Stimulated activated CD4-positive, alpha-beta T cell treated with anti-CD3 and anti-CD28 coated beads, Interleukin-1b, Interleukin-23, amount 100 ng/mL, for 24 hours (primary cell): ENCODE data around the gene GP9.
"Not testable (repeated sequence)": the region's sequence is repeated elsewhere in the genome, so short reads cannot be mapped to it uniquely, and the experiment has no call there.

Experiments
- DNase-seq, 4 experiments: peaks; one replicate each; pipeline ENCODE4 v3.0.0-alpha.2; 2020; ENCODE audit warnings: low read depth in 4 of 4, low spot score in 1 of 4

GP9 gene

DNA sequence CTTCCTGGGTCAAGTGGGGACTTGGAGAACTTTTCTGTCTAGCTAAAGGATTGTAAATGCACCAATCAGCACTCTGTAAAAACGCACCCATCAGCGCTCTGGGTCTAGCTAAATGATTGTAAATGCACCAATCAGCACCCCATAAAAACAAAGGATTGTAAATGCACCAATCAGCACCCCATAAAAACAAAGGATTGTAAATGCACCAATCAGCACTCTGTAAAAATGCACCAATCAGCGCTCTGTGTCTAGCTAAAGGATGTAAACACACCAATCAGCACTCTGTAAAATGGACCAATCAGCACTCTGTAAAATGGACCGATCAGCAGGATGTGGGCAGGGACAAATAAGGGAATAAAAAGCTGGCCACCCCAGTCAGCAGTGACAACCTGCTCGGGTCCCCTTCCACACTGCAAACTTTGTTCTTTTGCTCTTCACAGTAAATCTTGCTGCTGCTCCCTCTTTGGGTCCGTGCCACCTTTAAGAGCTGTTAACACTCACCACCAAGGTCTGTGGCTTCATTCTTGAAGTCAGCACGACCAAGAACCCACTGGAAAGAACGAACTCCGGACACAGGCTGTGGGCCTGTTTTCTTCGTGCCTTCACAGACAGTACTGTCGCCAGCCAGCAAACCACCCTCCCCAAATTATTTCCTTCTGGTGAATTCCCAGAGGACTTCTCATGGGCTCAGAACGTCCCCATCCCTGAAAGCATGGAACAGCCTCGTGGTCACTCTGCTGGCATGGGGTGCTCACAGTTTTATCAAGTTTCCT, 8.9 kb downstream of the GP9 start:
- DNase-seq, result not testable (repeated sequence)

DNA sequence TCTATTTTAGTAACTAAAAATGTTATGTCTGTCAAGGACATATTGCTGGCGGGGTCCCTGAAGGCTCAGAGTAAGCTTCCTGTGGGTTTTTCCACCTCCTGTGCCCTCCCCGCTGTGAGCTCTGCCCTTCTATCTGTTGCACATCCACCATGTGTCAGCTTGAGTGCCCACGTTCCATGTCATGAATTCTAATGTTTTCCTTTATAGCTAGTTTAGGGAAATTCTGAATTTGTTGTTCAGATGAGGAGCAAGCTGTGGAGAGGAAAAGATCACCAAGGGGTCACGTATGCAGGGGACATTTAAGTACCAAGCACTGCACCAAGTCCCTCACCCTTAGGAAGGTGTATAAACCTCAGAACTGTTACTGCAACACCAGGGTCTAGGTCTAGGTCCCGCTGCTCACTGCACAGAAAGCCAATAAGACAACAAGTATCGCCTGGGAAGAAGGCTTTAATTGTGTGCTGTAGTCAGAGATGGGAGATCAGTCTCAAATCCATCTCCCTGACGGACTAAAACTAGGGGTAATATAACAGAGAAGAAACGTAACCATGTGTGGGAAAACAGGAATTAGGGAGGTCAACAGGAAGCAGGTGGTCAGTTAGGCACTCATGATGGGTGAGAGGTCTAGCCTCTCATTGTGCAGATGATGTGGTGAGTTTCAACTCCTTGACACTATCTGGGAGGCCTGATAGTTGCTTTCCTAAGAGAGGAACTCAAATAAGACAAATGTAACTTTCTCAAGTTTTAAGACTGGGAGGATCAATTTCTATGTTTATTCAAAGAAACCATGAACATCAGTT, 9.7 kb downstream of the GP9 start:
- DNase-seq, result no peak

DNA sequence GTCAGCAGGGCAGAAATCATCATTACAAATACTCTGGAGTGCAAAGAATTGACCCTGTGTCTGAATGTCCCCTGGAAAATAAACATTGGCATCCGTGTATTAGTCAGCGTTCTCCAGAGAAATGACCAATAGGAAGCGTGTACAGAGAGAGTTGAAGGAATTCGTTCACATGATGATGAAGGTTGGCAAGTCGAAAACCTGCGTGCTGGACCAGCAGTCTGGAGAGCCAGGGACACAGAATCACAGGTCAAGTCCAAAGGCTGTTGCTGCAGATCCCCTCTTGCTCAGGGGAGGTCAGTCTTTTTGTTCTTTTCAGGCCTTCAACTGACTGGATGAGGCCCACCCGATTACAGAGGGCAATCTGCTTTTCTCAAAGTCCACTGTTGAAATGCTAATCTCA, 16.6 kb downstream of the GP9 start:
- DNase-seq, result no peak

DNA sequence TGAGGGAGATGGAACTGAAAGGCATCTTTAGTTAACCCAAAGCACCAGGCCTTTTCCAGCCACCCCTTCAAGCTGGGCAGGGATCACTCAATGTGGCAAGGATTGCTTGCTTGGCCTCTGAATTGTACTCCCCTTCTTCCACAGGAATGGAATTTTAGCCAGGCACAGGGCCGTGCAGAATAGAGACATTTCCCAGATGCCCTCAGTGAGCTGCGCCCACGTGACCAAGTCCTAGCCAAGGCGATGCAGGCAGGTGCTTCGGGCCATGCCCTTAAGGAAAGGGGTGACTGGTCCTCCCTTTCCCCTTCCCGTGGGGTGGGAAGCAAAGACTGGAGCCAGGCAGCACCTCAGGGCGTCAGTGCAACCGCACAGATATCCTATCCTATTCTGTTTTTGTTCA, 17.9 kb downstream of the GP9 start:
- DNase-seq, result no peak

DNA sequence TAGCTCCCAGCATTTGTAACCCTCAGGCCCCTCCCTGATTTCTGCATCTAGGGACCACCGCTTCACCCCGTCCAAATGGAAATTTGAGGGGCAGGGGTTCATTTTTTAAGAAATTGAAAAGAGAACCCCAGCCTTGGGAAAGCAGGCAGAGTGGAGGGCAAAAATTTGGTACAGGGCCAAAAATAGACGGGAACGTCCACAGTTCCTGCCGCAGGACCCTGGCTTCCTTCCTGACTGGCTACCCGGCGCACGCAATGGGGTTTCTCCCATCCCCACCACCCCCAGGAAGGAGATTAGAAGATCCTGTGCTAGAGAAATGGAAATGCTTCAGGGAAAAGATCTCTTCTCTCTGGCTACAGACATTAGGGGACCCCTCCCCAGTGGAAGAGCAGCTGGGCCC, 20.9 kb downstream of the GP9 start:
- no peak for DNase-seq

DNA sequence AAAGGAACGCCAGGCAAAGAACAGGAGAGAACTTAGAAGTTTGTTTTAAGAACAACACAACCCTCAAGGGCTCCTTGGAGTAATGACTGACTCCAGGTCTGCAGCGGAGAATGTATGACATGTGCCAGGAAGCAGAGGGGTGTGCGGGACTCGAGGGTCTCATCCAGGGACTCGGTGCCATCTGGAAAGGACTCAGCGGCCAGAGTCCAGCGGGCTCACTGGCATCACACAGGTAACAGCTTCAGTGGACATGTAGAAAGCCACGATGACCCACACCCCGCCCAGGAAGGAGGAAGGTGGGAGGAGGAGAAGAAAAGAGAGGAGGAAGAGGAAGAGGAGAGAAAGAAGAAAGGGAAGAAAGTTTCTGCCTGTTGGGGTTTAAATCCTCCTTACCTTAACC, 21.4 kb downstream of the GP9 start:
- DNase-seq, result no peak

DNA sequence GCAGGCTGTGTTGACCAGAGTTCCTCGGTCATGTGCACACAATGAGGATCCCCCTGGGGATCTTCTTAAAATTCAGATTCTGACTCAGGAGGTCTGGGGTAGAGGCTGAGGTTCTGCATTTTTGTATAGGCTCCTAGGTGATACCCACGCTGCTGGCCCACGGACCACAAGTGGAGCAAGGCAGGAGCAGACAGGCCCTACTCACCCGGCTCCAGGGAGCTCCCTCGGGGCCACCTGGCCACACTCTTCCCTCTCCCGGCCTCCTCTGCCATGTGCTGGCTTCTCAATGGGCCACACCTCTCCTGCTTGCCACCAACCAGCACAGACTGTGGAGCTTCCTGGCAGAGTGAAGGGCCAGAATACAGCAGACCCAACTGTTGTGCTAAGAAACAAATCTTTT, 23.9 kb downstream of the GP9 start:
- no peak for DNase-seq

DNA sequence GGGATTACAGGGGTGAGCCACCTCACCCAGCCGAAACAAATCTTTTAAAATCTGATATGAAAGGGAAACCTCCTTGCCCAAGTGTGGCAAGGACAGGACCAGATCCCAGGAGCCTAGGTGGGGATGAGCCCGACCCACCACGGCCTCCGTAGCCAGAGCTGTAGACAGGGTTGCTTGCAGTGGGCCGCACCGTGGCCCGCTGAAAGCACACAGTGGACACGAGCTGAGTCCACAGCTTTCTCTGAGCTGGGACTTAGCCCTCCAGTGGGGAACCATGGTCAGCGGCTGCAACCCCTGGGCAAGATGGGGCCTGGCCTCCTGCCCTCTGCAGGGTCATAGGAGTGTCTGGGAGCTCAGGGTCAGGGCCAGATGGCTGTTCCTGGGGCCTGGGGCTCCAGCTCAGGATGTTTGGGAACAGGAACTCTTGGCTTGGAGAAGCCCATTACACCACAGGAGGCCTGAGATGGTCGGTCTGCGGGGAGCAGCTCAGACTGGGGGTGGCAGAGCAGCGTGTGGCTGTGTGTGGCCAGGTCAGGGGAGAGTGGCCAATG, 24.7 kb downstream of the GP9 start:
- no peak for DNase-seq

DNA sequence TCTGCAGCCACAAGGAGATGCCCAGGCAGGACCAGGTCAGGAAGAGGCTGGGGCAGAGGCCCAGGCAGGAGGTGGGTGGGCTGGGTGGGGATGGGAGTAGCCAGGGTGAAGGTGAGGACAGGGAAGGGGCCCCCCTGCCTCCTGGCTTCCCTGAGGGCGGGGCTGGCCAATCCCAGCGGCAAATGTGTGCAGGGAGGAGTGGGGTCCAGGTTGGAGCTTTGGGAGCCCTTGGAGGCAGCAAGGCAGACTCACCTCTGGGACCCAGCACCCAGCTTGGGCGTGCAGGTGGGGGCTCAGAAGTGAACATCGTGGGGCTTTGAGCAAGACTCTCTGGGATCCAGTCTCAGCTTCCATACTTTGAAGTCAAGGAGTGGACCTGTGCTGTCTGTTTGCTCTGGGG, 25.2 kb downstream of the GP9 start:
- DNase-seq, result no peak

DNA sequence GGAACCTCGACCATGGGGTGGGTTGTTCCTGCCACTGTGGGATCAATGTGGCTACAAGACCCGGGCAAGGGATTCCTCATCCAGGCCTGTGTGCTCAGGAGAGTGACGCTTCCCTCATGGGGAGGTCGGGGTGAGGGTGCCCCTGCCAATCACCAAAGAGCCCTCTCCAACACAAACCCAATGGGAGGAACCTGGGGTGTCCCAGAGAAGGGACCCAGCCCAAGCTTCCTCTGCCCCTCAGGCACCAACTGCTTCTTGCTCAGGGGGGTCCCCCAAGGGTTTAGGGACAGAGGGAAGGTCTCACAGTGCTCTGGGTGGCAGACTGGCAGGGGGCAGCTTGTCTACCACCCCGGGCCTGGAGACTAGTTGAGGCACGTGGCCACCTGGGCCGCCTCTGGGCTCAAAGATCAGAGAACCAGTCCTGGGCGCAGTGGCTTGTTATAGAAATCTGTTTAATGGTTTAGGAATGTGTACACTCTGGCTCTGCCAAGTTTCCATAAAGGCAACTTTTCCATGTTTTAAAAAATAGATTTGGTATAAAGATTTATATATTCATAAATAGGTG, 26.6 kb downstream of the GP9 start:
- no peak for DNase-seq

DNA sequence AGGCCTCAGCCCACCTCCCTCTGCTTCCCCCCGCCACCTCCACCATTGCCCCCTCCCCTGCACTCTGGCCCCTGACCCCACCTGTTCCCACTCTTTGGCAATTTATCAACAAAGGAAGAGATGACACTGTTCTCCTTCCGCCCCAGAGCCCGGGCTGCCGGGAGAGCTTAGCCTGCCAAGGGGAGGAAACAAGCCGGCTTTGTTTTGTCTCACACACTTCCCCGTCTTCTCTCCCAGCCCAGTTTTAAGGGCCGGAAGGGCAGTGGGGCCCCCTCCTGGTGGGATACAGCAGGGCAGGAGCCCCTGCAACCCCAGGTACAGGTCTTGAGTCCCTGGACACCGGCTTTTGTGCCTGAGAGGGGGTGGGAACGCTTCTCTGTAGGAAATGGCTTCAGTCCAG, 27.3 kb downstream of the GP9 start:
- not testable (repeated sequence) for DNase-seq

DNA sequence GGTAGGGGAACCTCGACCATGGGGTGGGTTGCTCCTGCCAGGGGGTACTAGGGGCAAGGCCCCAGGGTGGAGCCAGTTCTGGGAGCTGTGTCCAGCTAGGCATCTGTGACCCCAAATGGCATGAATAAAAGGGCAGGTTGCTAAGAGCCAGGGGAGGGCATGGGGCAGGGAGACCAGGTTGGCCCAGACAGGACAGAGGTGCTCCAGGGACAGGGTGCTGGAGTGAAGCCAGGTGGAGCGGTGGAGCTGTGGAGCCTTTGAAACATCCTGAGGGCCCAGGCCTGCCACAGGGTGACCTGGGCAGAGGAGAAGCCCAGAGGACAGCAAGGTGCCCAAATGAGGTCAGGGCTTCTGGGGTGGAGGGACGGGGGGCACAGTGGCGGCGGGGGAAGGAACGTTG, 27.7 kb downstream of the GP9 start:
- DNase-seq, result not testable (repeated sequence)

DNA sequence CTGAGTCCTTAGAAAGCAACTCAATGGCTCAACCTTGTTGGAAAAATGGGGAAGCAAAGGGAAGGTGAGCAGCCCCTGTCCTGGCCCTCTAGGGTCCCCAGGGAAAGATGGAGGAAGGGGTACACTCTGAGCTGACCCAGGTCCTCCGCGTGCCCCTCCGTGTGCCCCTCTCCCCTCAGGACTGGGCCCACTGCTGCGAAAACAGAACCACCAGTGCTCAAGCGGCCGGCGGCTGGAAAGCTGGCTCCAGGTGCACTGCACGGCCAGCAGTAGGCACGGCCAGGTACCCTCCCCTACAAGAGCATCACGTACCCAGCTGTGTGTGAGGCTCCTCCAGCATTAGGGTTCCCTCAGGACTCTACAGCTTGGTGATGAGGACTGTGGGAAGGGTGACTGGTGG, 34.7 kb downstream of the GP9 start:
- DNase-seq, result no peak

DNA sequence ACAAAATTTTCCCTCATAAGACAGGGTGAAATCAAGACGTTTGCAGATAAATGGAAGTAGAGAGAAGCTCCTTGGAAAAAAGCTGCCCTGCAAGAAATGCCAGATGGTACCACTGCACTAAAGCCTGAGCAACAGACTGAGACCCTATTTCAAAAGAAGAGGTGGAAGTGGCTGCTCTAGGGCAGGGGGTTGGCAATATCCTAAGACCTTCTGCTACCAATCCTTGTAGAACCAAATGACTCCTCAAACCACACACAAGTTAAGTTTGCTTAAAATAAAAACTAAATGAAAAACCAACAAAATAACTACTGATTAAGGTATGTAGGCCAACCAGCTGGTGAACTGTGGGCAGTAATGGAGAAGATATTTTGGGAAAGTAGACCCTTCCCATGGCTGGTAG, 39.7 kb downstream of the GP9 start:
- no peak for DNase-seq

DNA sequence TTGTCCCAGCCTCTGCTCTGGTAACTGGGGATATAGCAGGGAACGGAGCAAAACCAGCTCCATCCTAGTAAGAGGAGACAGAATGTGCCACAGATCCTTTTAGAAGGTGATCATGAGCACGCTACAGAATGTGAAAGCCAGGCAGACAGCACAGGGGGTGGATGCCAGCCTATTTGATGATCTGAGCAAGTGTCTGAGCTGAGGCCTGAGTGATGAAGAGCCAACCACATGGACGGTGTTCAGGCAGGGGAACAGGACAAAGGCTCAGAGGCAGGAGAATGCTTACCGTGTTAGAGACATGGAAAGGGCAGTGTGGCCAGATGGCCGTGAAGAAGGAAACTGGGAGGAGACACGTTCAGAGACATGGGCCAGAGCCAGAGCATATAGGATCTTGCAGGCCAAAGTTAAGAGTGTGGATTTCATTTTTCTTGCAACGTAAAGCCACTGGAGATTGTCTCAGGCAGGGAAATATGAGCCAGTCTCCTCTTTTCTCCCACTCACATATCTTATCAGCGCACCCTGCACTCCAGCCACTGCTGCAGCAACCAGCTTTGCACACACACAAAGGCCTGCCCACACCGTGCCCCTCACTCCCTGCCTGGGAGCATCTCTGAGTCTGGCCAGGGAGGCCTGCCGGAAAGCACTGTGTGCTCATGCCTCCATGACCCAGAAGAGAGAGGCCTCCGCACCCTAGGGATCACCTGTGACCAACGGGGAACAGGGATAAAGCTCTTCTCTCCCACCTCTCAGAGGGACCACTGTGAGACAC, 41.0 kb downstream of the GP9 start:
- DNase-seq, result no peak

DNA sequence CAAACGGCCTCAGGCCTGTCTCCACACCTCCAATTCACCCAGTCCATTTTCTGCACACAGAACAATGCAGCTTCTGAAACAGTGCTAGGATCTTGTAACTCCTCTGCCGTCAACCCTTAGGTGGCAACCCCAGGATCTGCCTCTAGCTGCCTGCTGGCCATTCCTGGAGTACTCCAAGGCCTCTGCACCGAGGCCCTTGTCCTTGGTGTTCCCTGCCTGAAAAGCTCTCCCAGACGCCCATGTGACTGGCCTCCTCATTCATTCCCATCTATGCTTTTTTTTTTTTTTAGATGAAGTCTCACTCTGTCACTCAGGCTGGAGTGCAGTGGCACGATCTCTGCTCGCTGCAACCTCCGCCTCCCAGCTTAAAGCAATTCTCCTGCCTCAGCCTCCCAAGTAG, 42.7 kb downstream of the GP9 start:
- DNase-seq, result no peak

DNA sequence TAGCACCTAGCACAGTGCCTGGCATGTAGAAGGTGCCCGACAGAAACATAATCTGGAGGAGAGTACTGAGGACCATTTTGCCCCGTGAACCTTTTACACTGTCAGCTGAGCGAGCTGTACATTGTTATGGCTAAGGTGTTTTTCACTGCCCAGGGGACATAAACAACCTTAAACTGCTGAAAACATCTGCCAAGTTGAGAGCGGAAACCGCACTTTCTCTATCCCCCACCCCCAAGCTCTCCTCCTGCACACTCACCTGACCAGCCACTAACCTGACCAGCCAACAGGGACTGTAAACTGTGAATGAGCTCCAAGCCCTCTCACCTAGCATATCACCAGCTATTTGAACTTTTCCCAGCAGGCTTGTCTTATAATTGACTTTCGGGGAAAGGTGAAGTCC, 43.5 kb downstream of the GP9 start:
- no peak for DNase-seq

DNA sequence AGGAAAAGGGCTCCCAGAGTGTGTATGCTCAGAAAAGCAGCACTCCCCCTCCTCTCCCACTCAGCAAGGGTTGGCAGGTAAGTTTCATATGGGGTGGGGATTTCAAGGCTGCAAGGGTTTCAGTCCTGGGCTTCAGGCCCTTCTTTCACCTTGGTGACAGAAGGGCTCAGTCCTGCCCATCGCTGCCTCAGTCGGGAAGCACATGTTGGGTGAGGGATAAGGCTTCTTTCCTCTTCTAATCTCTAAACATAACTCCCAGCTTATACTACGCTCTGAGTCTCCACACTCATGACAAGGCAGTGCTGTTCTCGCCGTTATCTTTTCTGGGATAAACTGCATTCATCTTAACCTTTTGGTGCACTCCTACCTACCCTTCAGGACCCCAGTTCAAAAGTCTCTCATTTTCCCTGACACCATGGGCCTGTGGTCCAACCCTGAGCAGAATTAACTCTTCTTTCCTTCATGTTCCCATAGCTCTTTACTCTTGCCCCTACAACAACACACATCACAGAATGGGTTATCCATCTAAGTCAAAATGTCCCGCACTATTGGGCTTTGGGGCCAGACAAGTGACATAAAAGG, 44.0 kb downstream of the GP9 start:
- no peak for DNase-seq

DNA sequence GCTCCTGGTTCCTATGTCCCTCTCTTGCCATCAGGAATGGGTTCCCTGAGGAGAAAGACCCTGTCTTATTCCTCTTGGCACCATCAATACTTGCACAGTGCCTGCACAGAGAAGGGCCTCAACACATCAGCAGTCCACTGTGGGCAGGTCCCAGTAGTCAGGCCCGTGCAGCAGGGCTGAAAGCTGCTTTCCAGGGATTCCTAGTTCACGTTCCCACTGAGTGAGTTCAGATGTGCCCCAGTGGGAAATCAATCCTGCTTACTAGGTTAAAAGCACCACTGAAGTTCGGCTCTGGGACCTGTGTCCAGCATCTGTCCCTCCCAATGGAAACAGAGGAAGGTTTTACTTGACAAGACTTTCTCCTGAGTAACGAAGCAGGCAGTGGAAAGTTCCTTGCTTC, 45.3 kb downstream of the GP9 start:
- DNase-seq, result no peak

DNA sequence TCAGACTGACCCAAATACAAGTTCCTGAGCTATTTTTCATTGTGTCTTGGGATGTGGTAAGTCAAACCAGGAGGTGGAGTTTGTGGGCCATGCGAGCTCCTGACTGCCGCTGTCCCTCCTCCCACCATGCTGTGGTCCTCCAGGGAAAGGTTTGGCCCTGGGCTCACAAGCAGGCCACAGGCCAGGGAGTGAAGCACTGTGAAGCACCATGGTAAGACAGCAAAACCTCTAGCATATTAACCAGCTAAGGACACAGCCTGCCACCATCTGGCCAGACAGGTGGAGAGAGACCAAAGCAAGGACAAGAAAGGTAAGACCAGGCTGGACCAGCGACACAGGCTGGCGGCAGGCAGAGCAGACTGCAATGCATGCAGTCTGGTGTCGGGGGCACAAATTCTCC, 45.7 kb downstream of the GP9 start:
- no peak for DNase-seq
